Measurements from ENCODE around the gene APOL6. TPM values are rescaled to one million over a fixed set of nuclear protein-coding genes. Genes with fewer than 3 reads are reported as not detected.

The APOL6 gene
- total and polyA plus RNA-seq, 2 donors from 2014 or later: 5.5 to 30.2 TPM

DNA sequence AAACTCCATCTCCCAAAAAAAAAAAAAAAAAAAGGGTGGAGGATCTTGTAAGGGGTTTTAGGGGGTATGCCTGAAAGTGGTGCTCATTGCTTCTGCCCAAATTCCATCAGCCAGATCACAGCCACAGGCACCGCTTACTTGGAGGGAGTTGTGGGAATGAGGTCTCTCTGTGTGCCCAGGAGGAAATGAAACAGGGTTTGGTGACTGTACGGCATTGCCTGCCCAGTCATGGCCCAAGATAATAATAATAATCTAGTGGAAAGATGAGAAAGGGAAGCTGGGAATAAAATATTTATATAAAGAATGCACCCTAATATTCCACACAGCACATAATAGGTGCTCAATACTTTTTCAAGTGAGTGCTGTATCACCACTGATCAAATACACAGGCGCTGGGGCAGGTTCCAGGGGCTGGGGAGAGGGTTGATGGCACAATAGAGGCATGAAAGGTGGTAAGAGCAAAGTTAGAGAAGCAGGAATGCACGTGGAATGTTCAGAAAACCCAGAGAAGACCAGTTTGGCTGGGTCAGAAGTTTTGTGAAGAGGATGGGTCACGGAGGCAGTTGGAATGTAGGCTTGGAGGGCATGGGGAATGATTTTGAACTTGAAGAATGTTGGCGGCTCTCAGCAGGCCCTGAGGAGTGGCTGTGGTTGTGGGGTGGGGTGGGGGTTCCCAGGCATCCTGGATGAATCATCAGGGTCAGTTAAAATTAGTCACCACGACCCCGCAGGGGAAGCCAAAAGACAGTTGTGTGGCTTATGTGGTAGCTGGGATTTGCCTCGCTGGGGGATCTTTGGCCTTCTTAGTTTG, 18.6 kb upstream of the APOL6 start:
- Histone ChIP-seq H3K4me3 (ENCODE audit: low read length in 3 of 3) (no peak overlapping the region), H3K36me3 (ENCODE audit: control insufficient read depth in 2 of 3, insufficient read depth in 3 of 3, low read length in 3 of 3) (no peaks in the 10 kb centered on the region), H3K4me1 (ENCODE audit: control insufficient read depth in 2 of 3, insufficient read depth in 2 of 3, low read depth in 1 of 3, low read length in 3 of 3) (no peaks in the 10 kb centered on the region), H3K9me3 (ENCODE audit: control insufficient read depth in 2 of 3, insufficient read depth in 1 of 3, low read length in 3 of 3) (no peaks in the 10 kb centered on the region), H3K27ac (ENCODE audit: low read depth in 2 of 2, low read length in 2 of 2) (peak overlapping the region; percentile 7 to 75), H3K27me3 (ENCODE audit: control insufficient read depth, insufficient read depth, low read length) (no peaks in the 10 kb centered on the region), H3K9ac (ENCODE audit: low read length in 3 of 3) (no peak overlapping the region)
- DNase-seq (peak in 2 of 5 donors; percentile 66 to 94), FAIRE-seq (no peak)
- intact Hi-C loops (cut with DNase I): loop anchor here (10.0 kb wide), 2 partner anchors 295 to 495 kb away; no protein-coding TSS in a partner anchor
- TF ChIP-seq, protein P1, sequence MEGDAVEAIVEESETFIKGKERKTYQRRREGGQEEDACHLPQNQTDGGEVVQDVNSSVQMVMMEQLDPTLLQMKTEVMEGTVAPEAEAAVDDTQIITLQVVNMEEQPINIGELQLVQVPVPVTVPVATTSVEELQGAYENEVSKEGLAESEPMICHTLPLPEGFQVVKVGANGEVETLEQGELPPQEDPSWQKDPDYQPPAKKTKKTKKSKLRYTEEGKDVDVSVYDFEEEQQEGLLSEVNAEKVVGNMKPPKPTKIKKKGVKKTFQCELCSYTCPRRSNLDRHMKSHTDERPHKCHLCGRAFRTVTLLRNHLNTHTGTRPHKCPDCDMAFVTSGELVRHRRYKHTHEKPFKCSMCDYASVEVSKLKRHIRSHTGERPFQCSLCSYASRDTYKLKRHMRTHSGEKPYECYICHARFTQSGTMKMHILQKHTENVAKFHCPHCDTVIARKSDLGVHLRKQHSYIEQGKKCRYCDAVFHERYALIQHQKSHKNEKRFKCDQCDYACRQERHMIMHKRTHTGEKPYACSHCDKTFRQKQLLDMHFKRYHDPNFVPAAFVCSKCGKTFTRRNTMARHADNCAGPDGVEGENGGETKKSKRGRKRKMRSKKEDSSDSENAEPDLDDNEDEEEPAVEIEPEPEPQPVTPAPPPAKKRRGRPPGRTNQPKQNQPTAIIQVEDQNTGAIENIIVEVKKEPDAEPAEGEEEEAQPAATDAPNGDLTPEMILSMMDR (IDR thresholded peaks at IDR 0.05; ENCODE audit: borderline replicate concordance, extremely low read depth, insufficient read depth): no peak

DNA sequence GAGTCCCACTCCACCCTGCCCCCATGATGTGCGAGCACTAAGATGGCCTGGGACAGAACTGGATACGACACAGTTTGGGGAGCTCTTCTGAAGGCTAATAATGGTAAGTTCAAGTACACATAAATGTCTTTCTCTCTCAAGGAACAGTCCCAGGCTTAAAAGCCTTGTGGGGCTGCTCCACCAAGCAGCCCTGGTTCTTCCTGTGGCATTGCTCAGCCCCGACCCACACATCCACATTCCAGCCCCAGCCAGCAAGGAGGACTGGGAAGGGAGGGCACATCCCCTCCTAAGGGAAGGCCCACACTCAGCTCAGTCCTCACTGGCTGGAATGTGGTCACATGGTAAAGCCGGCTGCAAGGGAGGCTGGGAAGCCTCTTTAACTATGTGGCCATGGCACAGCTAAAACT, 17.9 kb upstream of the APOL6 start:
- intact Hi-C loops (cut with DNase I): no loop called here
- Histone ChIP-seq H3K27me3 (ENCODE audit: control insufficient read depth, insufficient read depth, low read length) (no peaks in the 10 kb centered on the region), H3K4me1 (ENCODE audit: control insufficient read depth in 2 of 3, insufficient read depth in 2 of 3, low read depth in 1 of 3, low read length in 3 of 3) (no peaks in the 10 kb centered on the region), H3K36me3 (ENCODE audit: control insufficient read depth in 2 of 3, insufficient read depth in 3 of 3, low read length in 3 of 3) (no peaks in the 10 kb centered on the region), H3K9ac (ENCODE audit: low read length in 3 of 3) (no peak overlapping the region), H3K27ac (ENCODE audit: low read depth in 2 of 2, low read length in 2 of 2) (peak overlapping the region in 1 of 2 donors; percentile 36), H3K9me3 (ENCODE audit: control insufficient read depth in 2 of 3, insufficient read depth in 1 of 3, low read length in 3 of 3) (no peaks in the 10 kb centered on the region), H3K4me3 (ENCODE audit: low read length in 3 of 3) (no peak overlapping the region)
- FAIRE-seq: no peak
- peak in 1 of 5 donors; percentile 72 for DNase-seq
- TF ChIP-seq, protein P1 (IDR thresholded peaks at IDR 0.05; ENCODE audit: borderline replicate concordance, extremely low read depth, insufficient read depth): no peak

DNA sequence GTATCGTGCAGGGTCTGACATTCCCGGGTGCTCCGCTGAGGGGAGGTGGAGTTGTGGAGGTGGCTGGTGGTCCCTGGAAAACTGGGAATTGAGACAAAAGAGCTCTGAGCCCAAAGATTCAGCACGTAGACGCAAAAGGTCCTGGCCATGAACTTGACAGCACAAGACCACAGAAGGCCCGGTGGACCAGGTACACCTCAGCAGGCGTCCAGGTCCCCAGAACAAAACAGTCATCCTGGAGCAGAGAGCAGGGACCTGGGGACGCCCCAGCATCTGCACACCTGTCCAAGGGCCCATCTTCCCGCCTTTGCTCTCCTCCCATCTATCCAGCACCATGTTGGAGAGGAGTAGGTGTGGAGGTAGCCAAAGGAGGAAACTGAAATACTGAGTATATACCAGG, 17.4 kb upstream of the APOL6 start:
- no peaks in the 10 kb centered on the region for H3K36me3 ChIP-seq (ENCODE audit: control insufficient read depth in 2 of 3, insufficient read depth in 3 of 3, low read length in 3 of 3)
- no peak overlapping the region for H3K4me3 ChIP-seq (ENCODE audit: low read length in 3 of 3)
- DNase-seq (peak in 1 of 5 donors; percentile 39), FAIRE-seq (no peak)
- intact Hi-C loops (cut with DNase I): no loop called here
- H3K4me1 ChIP-seq (ENCODE audit: control insufficient read depth in 2 of 3, insufficient read depth in 2 of 3, low read depth in 1 of 3, low read length in 3 of 3): no peaks in the 10 kb centered on the region
- H3K9ac ChIP-seq (ENCODE audit: low read length in 3 of 3): no peak overlapping the region
- no peaks in the 10 kb centered on the region for H3K9me3 ChIP-seq (ENCODE audit: control insufficient read depth in 2 of 3, insufficient read depth in 1 of 3, low read length in 3 of 3)
- no peak overlapping the region for H3K27ac ChIP-seq (ENCODE audit: low read depth in 2 of 2, low read length in 2 of 2)
- TF ChIP-seq, protein P1 (IDR thresholded peaks at IDR 0.05; ENCODE audit: borderline replicate concordance, extremely low read depth, insufficient read depth): no peak
- no peaks in the 10 kb centered on the region for H3K27me3 ChIP-seq (ENCODE audit: control insufficient read depth, insufficient read depth, low read length)

Data from kidney (tissue), 14 donors.